WERI-Rb-1 (cell line): ENCODE data around the gene RASD1.

Experiments used
- DNase-seq: peaks from one replicate; pipeline ENCODE4 v3.0.0-alpha.2; 2020
- H3K27ac ChIP-seq: fragments of 250-450 bp; sonication (Bioruptor Pico); 2 replicates; pipeline ENCODE4 v1.5.1; 2020; ENCODE audit warnings: mild to moderate bottlenecking, moderate library complexity
- H3K27me3 ChIP-seq: fragments of 250-450 bp; sonication (Bioruptor Pico); 2 replicates; pipeline ENCODE4 v1.5.1; 2021; ENCODE audit warnings: mild to moderate bottlenecking, low read depth, moderate library complexity; ENCODE audit not compliant: insufficient read depth, severe bottlenecking
- H3K36me3 ChIP-seq: fragments of 250-450 bp; sonication (Bioruptor Pico); 2 replicates; pipeline ENCODE4 v1.5.1; 2020; ENCODE audit warnings: mild to moderate bottlenecking, moderate library complexity
- H3K4me3 ChIP-seq: 2 replicates; pipeline ENCODE4 v1.5.1; 2011; ENCODE audit warnings: low read depth, mild to moderate bottlenecking, control low read depth, low read length
- H3K9me3 ChIP-seq: fragments of 250-450 bp; sonication (Bioruptor Pico); 2 replicates; pipeline ENCODE4 v1.5.1; 2021; ENCODE audit warnings: mild to moderate bottlenecking, moderate library complexity; ENCODE audit not compliant: severe bottlenecking
- TF ChIP-seq, protein P1 (sequence below): IDR thresholded peaks from 2 replicates; pipeline ENCODE4 v1.5.1; 2011; ENCODE audit warnings: low read depth, mild to moderate bottlenecking, control low read depth, inconsistent platforms, low read length

RASD1 gene

DNA sequence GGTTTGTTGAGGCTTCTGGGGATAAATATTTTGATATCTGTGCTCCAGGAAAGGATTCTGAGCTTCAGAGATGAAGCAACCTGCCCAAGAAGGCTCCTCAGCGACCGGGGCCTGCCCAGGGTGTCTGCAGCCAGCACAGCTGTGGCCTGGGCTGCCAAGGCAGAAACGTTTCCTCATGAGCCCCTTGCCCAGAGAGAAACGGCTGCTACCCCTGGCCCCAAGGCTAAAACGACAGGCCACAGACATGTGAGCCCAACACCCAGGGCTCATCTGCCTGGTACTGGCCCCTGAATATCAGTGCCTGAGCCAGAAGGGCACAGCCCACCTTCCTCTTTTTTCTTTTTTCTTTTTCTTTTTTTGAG lies 45.4 kb upstream of the RASD1 start:
- DNase-seq, result no peak
- H3K36me3 ChIP-seq, result no peaks in the 10 kb centered on the region
- no peak overlapping the region; the same call in 1 of the 2 replicates for H3K27ac ChIP-seq
- no peak overlapping the region for H3K4me3 ChIP-seq
- no peaks in the 10 kb centered on the region for H3K9me3 ChIP-seq
- TF ChIP-seq, protein P1, sequence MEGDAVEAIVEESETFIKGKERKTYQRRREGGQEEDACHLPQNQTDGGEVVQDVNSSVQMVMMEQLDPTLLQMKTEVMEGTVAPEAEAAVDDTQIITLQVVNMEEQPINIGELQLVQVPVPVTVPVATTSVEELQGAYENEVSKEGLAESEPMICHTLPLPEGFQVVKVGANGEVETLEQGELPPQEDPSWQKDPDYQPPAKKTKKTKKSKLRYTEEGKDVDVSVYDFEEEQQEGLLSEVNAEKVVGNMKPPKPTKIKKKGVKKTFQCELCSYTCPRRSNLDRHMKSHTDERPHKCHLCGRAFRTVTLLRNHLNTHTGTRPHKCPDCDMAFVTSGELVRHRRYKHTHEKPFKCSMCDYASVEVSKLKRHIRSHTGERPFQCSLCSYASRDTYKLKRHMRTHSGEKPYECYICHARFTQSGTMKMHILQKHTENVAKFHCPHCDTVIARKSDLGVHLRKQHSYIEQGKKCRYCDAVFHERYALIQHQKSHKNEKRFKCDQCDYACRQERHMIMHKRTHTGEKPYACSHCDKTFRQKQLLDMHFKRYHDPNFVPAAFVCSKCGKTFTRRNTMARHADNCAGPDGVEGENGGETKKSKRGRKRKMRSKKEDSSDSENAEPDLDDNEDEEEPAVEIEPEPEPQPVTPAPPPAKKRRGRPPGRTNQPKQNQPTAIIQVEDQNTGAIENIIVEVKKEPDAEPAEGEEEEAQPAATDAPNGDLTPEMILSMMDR, result no peak
- no peaks in the 10 kb centered on the region for H3K27me3 ChIP-seq

DNA sequence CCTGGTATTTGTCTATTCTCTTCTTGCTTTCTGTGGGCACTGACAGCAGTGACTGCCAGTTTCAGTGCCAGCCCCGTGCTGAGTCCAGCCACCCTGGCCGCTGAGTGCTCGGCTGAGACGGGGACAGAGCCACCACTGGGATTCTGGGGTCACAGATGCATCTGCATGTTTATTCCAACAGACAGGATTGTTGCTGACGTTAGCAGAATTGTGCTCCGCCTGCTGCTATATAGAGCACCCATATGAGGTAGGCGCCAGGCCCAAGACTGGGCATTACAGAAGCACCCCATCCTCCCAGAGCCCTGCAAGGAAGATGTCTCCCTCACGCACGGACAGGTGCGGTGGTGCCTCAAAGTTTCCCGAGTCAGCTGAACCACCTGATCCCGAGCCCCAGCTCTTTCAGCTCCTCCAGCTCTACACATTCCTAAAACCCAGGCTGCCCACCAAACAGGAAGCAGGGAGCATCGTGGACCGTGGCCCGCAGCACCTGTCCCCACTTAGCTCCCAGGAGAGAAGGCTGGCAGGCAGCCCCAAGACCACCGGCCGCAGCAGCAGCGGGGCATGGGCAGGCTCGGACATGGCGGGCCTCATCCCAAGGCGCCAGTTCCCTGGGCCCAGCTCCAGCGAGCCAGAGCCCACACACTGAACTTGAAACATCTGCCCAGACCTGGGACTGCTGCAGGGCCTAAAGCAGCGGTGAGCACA lies 44.9 kb upstream of the RASD1 start:
- Histone ChIP-seq H3K4me3 (no peak overlapping the region), H3K9me3 (no peaks in the 10 kb centered on the region), H3K36me3 (no peaks in the 10 kb centered on the region), H3K27ac (no peak overlapping the region), H3K27me3 (no peaks in the 10 kb centered on the region)
- TF ChIP-seq, protein P1, result no peak
- no peak for DNase-seq

GRCh38 chr17:17540278-17540906 lies 44.2 kb upstream of the RASD1 start:
- Histone ChIP-seq H3K27ac (no peak overlapping the region), H3K4me3 (no peak overlapping the region), H3K36me3 (no peaks in the 10 kb centered on the region), H3K9me3 (no peaks in the 10 kb centered on the region), H3K27me3 (no peaks in the 10 kb centered on the region)
- no peak for DNase-seq
- TF ChIP-seq, protein P1, result no peak

- H3K27ac ChIP-seq, result no peak overlapping the region
- no peaks in the 10 kb centered on the region for H3K36me3 ChIP-seq
Measured at GRCh38 chr17:17539591-17539990, 43.4 kb upstream of the RASD1 start.

GRCh38 chr17:17538417-17539391 lies 42.5 kb upstream of the RASD1 start:
- Histone ChIP-seq H3K27ac (no peak overlapping the region), H3K27me3 (no peaks in the 10 kb centered on the region), H3K4me3 (no peak overlapping the region), H3K9me3 (no peaks in the 10 kb centered on the region), H3K36me3 (no peaks in the 10 kb centered on the region)
- no peak for DNase-seq
- TF ChIP-seq, protein P1, result no peak

More at GRCh38 chr17:17539591-17539990, 43.4 kb upstream of the RASD1 start:
- H3K4me3 ChIP-seq, result no peak overlapping the region
- no peak for DNase-seq
- no peaks in the 10 kb centered on the region for H3K9me3 ChIP-seq
- no peaks in the 10 kb centered on the region for H3K27me3 ChIP-seq
- TF ChIP-seq, protein P1, result no peak
